CD8-positive, alpha-beta memory T cell (primary cell): ENCODE data around the gene ALDH7A1. TPM values are rescaled to one million over a fixed set of nuclear protein-coding genes. Genes with fewer than 3 reads are reported as not detected.
"Not testable (repeated sequence)": the region's sequence is repeated elsewhere in the genome, so short reads cannot be mapped to it uniquely, and the experiment has no call there.

Experiments
- CTCF ChIA-PET: fragments of 350-600 bp; sonication (Branson Sonifier 250); formaldehyde crosslinking; loops from one replicate; lab custom pipeline; 2021; ENCODE audit warnings: antibody characterized with exemption; lab: Charles Lee
- POLR2A ChIA-PET: fragments of 350-600 bp; sonication (Branson Sonifier 250); formaldehyde crosslinking; loops from one replicate; lab custom pipeline; 2021; ENCODE audit warnings: antibody characterized with exemption; lab: Charles Lee
- DNase-seq, 5 donors: peaks; one replicate each; pipeline versions ENCODE4 v3.0.0 to v3.0.0-alpha.2; 2020 to 2022; ENCODE audit warnings: mixed read lengths in 1 of 5
- H3K27ac ChIP-seq: one replicate; pipeline ENCODE4 v1.7.0; 2013; ENCODE audit warnings: low read depth, mild to moderate bottlenecking, low read length, moderate library complexity
- H3K27me3 ChIP-seq: 2 replicates; pipeline ENCODE4 v1.7.0; 2013; ENCODE audit warnings: low read length, mild to moderate bottlenecking; ENCODE audit not compliant: insufficient read depth, poor library complexity, severe bottlenecking
- H3K36me3 ChIP-seq: 2 replicates; pipeline ENCODE4 v1.7.0; 2013; ENCODE audit warnings: mild to moderate bottlenecking, low read length, moderate library complexity; ENCODE audit not compliant: insufficient read depth
- H3K4me1 ChIP-seq: 2 replicates; pipeline ENCODE4 v1.7.0; 2013; ENCODE audit warnings: mild to moderate bottlenecking, low read length, moderate library complexity; ENCODE audit not compliant: insufficient read depth
- H3K4me3 ChIP-seq: 2 replicates; pipeline ENCODE4 v1.7.0; 2013; ENCODE audit warnings: mild to moderate bottlenecking, low read length
- H3K9me3 ChIP-seq: 2 replicates; pipeline ENCODE4 v1.7.0; 2013; ENCODE audit warnings: mild to moderate bottlenecking, low read length
- H3K27ac Mint-ChIP-seq, 8 donors: one replicate each; pipeline ENCODE4 v1.8.0; 2020 to 2021; ENCODE audit warnings: mixed read lengths in 8 of 8, mild to moderate bottlenecking in 6 of 8, inconsistent platforms in 3 of 8, moderate library complexity in 3 of 8
- H3K27me3 Mint-ChIP-seq, 2 donors: one replicate each; pipeline ENCODE4 v1.8.0; 2020 to 2021; ENCODE audit warnings: mixed read lengths in 2 of 2, mild to moderate bottlenecking in 1 of 2, moderate library complexity in 1 of 2
- H3K36me3 Mint-ChIP-seq, 3 donors: one replicate each; pipeline ENCODE4 v1.8.0; 2020 to 2021; ENCODE audit warnings: mixed read lengths in 3 of 3, inconsistent platforms in 1 of 3, mild to moderate bottlenecking in 1 of 3
- H3K4me1 Mint-ChIP-seq, 3 donors: one replicate each; pipeline ENCODE4 v1.8.0; 2020 to 2021; ENCODE audit warnings: mixed read lengths in 3 of 3, inconsistent platforms in 1 of 3, mild to moderate bottlenecking in 1 of 3
- H3K4me3 Mint-ChIP-seq, 7 donors: one replicate each; pipeline ENCODE4 v1.8.0; 2020 to 2021; ENCODE audit warnings: mixed read lengths in 7 of 7, mild to moderate bottlenecking in 6 of 7, moderate library complexity in 4 of 7, inconsistent platforms in 2 of 7
- H3K9me3 Mint-ChIP-seq, 5 donors: one replicate each; pipeline ENCODE4 v1.8.0; 2020 to 2022; ENCODE audit warnings: mixed read lengths in 5 of 5, mild to moderate bottlenecking in 3 of 5, moderate library complexity in 2 of 5, inconsistent platforms in 1 of 5
- polyA plus RNA-seq: library from polyadenylated mRNA; unstranded; fragments of 300-500 nt; fragmentation: Illumina TruSeq; gene quantifications from one replicate; pipeline ENCODE4 v1.2.3, GENCODE V29; 2021
- total RNA-seq, 2 experiments: library from RNA; stranded (reverse); gene quantifications; one replicate each; pipeline ENCODE4 v1.2.3, GENCODE V29; 2021

The ALDH7A1 gene
- total and polyA plus RNA-seq, 3 experiments from 2014 or later: 3.3 to 5.2 (median 4.4) TPM

GRCh38 chr5:126603402-126603991, 8.5 kb upstream of the ALDH7A1 start:
- peak overlapping the region; percentile 6 to 72 (median 25) for H3K4me3 Mint-ChIP-seq

GRCh38 chr5:126600631-126601511, 5.9 kb upstream of the ALDH7A1 start, which contains the start of gene PHAX:
PHAX (plus strand) TSS chr5:126600947; CDS start chr5:126600963, 16 bp downstream.
- ChIA-PET POLR2A (interaction anchor here (0.6 to 1.6 kb wide), 2 partner anchors 177 to 934 kb away, joined by 3 to 11 read pairs; partner anchors contain the start of gene LMNB1), CTCF (interaction anchor here (0.8 to 2.5 kb wide), 11 partner anchors 9 to 262 kb away, joined by 3 to 18 read pairs (median 4); no protein-coding TSS in a partner anchor)
- H3K27me3 Mint-ChIP-seq: peaks cover 0 to 4% of the 10 kb centered on the region in 2 donors
- no peaks in the 10 kb centered on the region for H3K9me3 ChIP-seq
- H3K4me3 Mint-ChIP-seq: peak within 1 kb of the TSS; percentile 89 to 100 (median 97)
- peak within 1 kb of the TSS; percentile 71 to 100 (median 97) for H3K27ac Mint-ChIP-seq
- DNase-seq: peak; percentile 57 to 74 (median 69)
- H3K27me3 ChIP-seq: no peaks in the 10 kb centered on the region
- H3K4me1 Mint-ChIP-seq: peaks cover 28 to 44% (median 40%) of the 10 kb centered on the region in 3 donors
- H3K9me3 Mint-ChIP-seq: no peaks in the 10 kb centered on the region
- H3K36me3 Mint-ChIP-seq: peaks cover 3 to 34% (median 4%) of the 10 kb centered on the region in 3 donors
- peak within 1 kb of the TSS; percentile 74 for H3K4me3 ChIP-seq
- H3K4me1 ChIP-seq: peaks cover 22% of the 10 kb centered on the region
- peak within 1 kb of the TSS; percentile 86 for H3K27ac ChIP-seq
- H3K36me3 ChIP-seq: peaks cover 7% of the 10 kb centered on the region

More at GRCh38 chr5:126603402-126603991, 8.5 kb upstream of the ALDH7A1 start:
- CTCF ChIA-PET: no interaction called here
- Histone ChIP-seq H3K4me1 (peaks cover 30% of the 10 kb centered on the region), H3K4me3 (no peak overlapping the region), H3K36me3 (peaks cover 16% of the 10 kb centered on the region), H3K9me3 (no peaks in the 10 kb centered on the region), H3K27ac (no peak overlapping the region), H3K27me3 (no peaks in the 10 kb centered on the region)
- Mint-ChIP-seq H3K4me1 (peaks cover 41 to 67% (median 59%) of the 10 kb centered on the region in 3 donors), H3K9me3 (no peaks in the 10 kb centered on the region), H3K27me3 (no peaks in the 10 kb centered on the region), H3K27ac (peak overlapping the region in 7 of 8 donors; percentile 7 to 87 (median 39)), H3K36me3 (peaks cover 3 to 56% (median 4%) of the 10 kb centered on the region in 3 donors)
- no peak for DNase-seq
- POLR2A ChIA-PET: no interaction called here

GRCh38 chr5:126599971-126600630, 5.1 kb upstream of the ALDH7A1 start:
- Mint-ChIP-seq H3K4me1 (peaks cover 22 to 40% (median 38%) of the 10 kb centered on the region in 3 donors), H3K36me3 (peaks cover 3 to 27% (median 4%) of the 10 kb centered on the region in 3 donors), H3K4me3 (peak overlapping the region; percentile 89 to 100 (median 97)), H3K27ac (peak overlapping the region in 7 of 8 donors; percentile 71 to 97 (median 86))
- CTCF ChIA-PET: interaction anchor here (0.9 to 2.5 kb wide), 6 partner anchors 9 to 261 kb away, joined by 3 to 18 read pairs (median 5); no protein-coding TSS in a partner anchor
- not testable (repeated sequence) for H3K9me3 ChIP-seq, H3K36me3 ChIP-seq, H3K27me3 Mint-ChIP-seq, H3K27ac ChIP-seq, H3K27me3 ChIP-seq, H3K9me3 Mint-ChIP-seq, DNase-seq, H3K4me3 ChIP-seq
- POLR2A ChIA-PET: interaction anchor here (0.6 to 1.6 kb wide), 2 partner anchors 178 to 935 kb away, joined by 3 to 11 read pairs; partner anchors contain the start of gene LMNB1
- peaks cover 14% of the 10 kb centered on the region for H3K4me1 ChIP-seq

- no peaks in the 10 kb centered on the region for H3K9me3 ChIP-seq
- peaks cover 12% of the 10 kb centered on the region for H3K4me1 ChIP-seq
- H3K27ac Mint-ChIP-seq: peak overlapping the region in 1 of 8 donors; percentile 71
- no peaks in the 10 kb centered on the region for H3K27me3 ChIP-seq
- peaks cover 3 to 23% (median 4%) of the 10 kb centered on the region in 3 donors for H3K36me3 Mint-ChIP-seq
- POLR2A ChIA-PET: no interaction called here
- H3K27ac ChIP-seq: no peak overlapping the region
- CTCF ChIA-PET: interaction anchor here (1.8 kb wide), 1 partner anchor 180 kb away, joined by 5 read pairs; no protein-coding TSS in a partner anchor
- DNase-seq: no peak
- peaks cover 7% of the 10 kb centered on the region for H3K36me3 ChIP-seq
- H3K4me3 ChIP-seq: no peak overlapping the region
- peaks cover 25 to 43% (median 37%) of the 10 kb centered on the region in 3 donors for H3K4me1 Mint-ChIP-seq
- peaks cover 2 to 7% of the 10 kb centered on the region in 2 donors for H3K27me3 Mint-ChIP-seq
- no peaks in the 10 kb centered on the region for H3K9me3 Mint-ChIP-seq
- peak overlapping the region in 5 of 7 donors; percentile 47 to 94 (median 73) for H3K4me3 Mint-ChIP-seq
Measured at GRCh38 chr5:126599499-126599898, 4.5 kb upstream of the ALDH7A1 start.

GRCh38 chr5:126597156-126597555, 2.1 kb upstream of the ALDH7A1 start:
- no peak for DNase-seq
- Mint-ChIP-seq H3K27me3 (peaks cover 13 to 27% of the 10 kb centered on the region in 2 donors), H3K9me3 (no peaks in the 10 kb centered on the region), H3K4me1 (peaks cover 19 to 33% (median 26%) of the 10 kb centered on the region in 3 donors), H3K36me3 (peaks cover 0 to 9% (median 0%) of the 10 kb centered on the region in 3 donors), H3K4me3 (peak overlapping the region in 1 of 7 donors; percentile 66), H3K27ac (no peak overlapping the region)
- no peak overlapping the region for H3K27ac ChIP-seq
- peaks cover 14% of the 10 kb centered on the region for H3K4me1 ChIP-seq
- H3K4me3 ChIP-seq: no peak overlapping the region
- no peaks in the 10 kb centered on the region for H3K27me3 ChIP-seq
- ChIA-PET POLR2A (no interaction called here), CTCF (no interaction called here)
- H3K9me3 ChIP-seq: no peaks in the 10 kb centered on the region
- H3K36me3 ChIP-seq: no peaks in the 10 kb centered on the region

GRCh38 chr5:126595486-126596083, 566 bp upstream of the ALDH7A1 start:
- peaks cover 0 to 4% (median 0%) of the 10 kb centered on the region in 3 donors for H3K36me3 Mint-ChIP-seq
- Histone ChIP-seq H3K4me1 (peaks cover 6% of the 10 kb centered on the region), H3K4me3 (peak overlapping the region; percentile 53), H3K27ac (no peak overlapping the region), H3K36me3 (no peaks in the 10 kb centered on the region), H3K27me3 (no peaks in the 10 kb centered on the region), H3K9me3 (no peaks in the 10 kb centered on the region)
- DNase-seq: no peak
- H3K4me1 Mint-ChIP-seq: peaks cover 15 to 20% (median 16%) of the 10 kb centered on the region in 3 donors
- H3K27me3 Mint-ChIP-seq: peaks cover 13 to 30% of the 10 kb centered on the region in 2 donors
- no peaks in the 10 kb centered on the region for H3K9me3 Mint-ChIP-seq
- POLR2A ChIA-PET: no interaction called here
- CTCF ChIA-PET: interaction anchor here (1.0 kb wide), 1 partner anchor 12 kb away, joined by 3 read pairs; no protein-coding TSS in a partner anchor
- peak overlapping the region; percentile 76 to 89 (median 84) for H3K4me3 Mint-ChIP-seq
- no peak overlapping the region for H3K27ac Mint-ChIP-seq

- CTCF ChIA-PET: interaction anchor here (1.2 kb wide), 1 partner anchor 9 kb away, joined by 3 read pairs; the partner anchor contains the start of gene PHAX
Measured at GRCh38 chr5:126591549-126591948, 3.5 kb downstream of the ALDH7A1 start.

More at GRCh38 chr5:126591549-126591948, 3.5 kb downstream of the ALDH7A1 start:
- Mint-ChIP-seq H3K4me1 (peaks cover 11 to 16% (median 11%) of the 10 kb centered on the region in 3 donors), H3K9me3 (no peaks in the 10 kb centered on the region), H3K36me3 (peaks cover 0 to 2% (median 0%) of the 10 kb centered on the region in 3 donors), H3K4me3 (no peak overlapping the region), H3K27me3 (peaks cover 13 to 34% of the 10 kb centered on the region in 2 donors), H3K27ac (no peak overlapping the region)
- no peak overlapping the region for H3K27ac ChIP-seq
- DNase-seq: no peak
- H3K4me1 ChIP-seq: peaks cover 6% of the 10 kb centered on the region
- H3K36me3 ChIP-seq: no peaks in the 10 kb centered on the region
- POLR2A ChIA-PET: no interaction called here
- no peak overlapping the region for H3K4me3 ChIP-seq
- no peaks in the 10 kb centered on the region for H3K27me3 ChIP-seq
- no peaks in the 10 kb centered on the region for H3K9me3 ChIP-seq
